Osteoblast (primary cell): ENCODE results near the gene ATP2B2. TPM values are rescaled to one million over a fixed set of nuclear protein-coding genes. Genes with fewer than 3 reads are reported as not detected.

Source experiments
- DNase-seq: peaks from one replicate; pipeline ENCODE4 v3.0.0; 2011; ENCODE audit warnings: low spot score, mixed read lengths; ENCODE audit not compliant: insufficient read length; ENCODE audit errors: missing footprints
- H2AFZ ChIP-seq: 2 replicates; pipeline ENCODE4 v1.6.0; 2011; ENCODE audit warnings: mild to moderate bottlenecking, low read length
- H3K27ac ChIP-seq: 2 replicates; pipeline ENCODE4 v1.5.1; 2011; ENCODE audit warnings: mild to moderate bottlenecking, low read depth, low read length, moderate library complexity
- H3K27me3 ChIP-seq: 2 replicates; pipeline ENCODE4 v1.6.0; 2012; ENCODE audit warnings: mild to moderate bottlenecking, control low read depth, inconsistent platforms, low read length, moderate library complexity; ENCODE audit not compliant: insufficient read depth
- H3K36me3 ChIP-seq: 2 replicates; pipeline ENCODE4 v1.5.1; 2011; ENCODE audit warnings: mild to moderate bottlenecking, low read length, control low read depth, moderate library complexity; ENCODE audit not compliant: insufficient read depth
- H3K4me1 ChIP-seq: 2 replicates; pipeline ENCODE4 v1.5.1; 2011; ENCODE audit warnings: mild to moderate bottlenecking, low read length, control low read depth, moderate library complexity; ENCODE audit not compliant: insufficient read depth
- H3K4me2 ChIP-seq: 2 replicates; pipeline ENCODE4 v1.6.0; 2011; ENCODE audit warnings: mild to moderate bottlenecking, low read length; ENCODE audit not compliant: insufficient read depth
- H3K4me3 ChIP-seq: fragments of 200-600 bp; sonication (generic); 3 replicates; pipeline ENCODE4 v1.5.1; 2012; ENCODE audit warnings: mild to moderate bottlenecking, low read length, inconsistent platforms; ENCODE audit not compliant: insufficient read depth
- H3K79me2 ChIP-seq: 2 replicates; pipeline ENCODE4 v1.6.0; 2012; ENCODE audit warnings: mild to moderate bottlenecking, low read length, control low read depth, inconsistent platforms; ENCODE audit not compliant: insufficient read depth
- H3K9me3 ChIP-seq: 2 replicates; pipeline ENCODE4 v1.5.1; 2011; ENCODE audit warnings: low read depth, low read length, control low read depth
- H4K20me1 ChIP-seq: 2 replicates; pipeline ENCODE4 v1.6.0; 2012; ENCODE audit warnings: mild to moderate bottlenecking, low read length, control low read depth; ENCODE audit not compliant: insufficient read depth
- total RNA-seq: library from RNA; depleted of rRNA; stranded (reverse); fragments of >200 nt; gene quantifications from 2 replicates; pipeline ENCODE4 v1.2.3, GENCODE V29; 2012
- TF ChIP-seq, protein P1 (sequence below): IDR thresholded peaks from 2 replicates; pipeline ENCODE4 v1.5.1; 2011; ENCODE audit warnings: mild to moderate bottlenecking, low read depth, low read length, moderate library complexity; ENCODE audit errors: extremely low read depth

Gene ATP2B2
- total RNA-seq, 1 donor: not detected

DNA sequence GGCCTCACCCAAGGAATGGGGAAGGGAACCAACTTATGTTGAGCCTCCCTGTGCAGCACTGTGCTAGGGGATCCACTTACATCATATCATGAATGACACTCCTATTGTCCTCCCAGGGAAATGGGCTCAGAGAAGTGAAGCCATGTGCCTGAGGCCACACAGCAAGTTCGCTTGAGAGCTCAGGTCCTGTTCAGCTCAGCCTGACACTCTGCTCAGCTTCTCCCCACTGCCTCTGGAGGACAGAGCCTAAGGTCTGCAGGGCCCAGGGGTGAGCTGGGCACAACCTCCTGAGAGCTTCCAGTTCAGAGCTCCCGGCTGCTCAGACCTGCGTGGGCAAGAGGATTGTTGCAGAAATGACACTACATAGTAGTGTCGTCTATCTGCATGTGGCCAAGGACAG is 108.5 kb downstream of the ATP2B2 start:
- H3K27ac ChIP-seq: no peak overlapping the region
- peak; percentile 77 for DNase-seq
- TF ChIP-seq, protein P1, sequence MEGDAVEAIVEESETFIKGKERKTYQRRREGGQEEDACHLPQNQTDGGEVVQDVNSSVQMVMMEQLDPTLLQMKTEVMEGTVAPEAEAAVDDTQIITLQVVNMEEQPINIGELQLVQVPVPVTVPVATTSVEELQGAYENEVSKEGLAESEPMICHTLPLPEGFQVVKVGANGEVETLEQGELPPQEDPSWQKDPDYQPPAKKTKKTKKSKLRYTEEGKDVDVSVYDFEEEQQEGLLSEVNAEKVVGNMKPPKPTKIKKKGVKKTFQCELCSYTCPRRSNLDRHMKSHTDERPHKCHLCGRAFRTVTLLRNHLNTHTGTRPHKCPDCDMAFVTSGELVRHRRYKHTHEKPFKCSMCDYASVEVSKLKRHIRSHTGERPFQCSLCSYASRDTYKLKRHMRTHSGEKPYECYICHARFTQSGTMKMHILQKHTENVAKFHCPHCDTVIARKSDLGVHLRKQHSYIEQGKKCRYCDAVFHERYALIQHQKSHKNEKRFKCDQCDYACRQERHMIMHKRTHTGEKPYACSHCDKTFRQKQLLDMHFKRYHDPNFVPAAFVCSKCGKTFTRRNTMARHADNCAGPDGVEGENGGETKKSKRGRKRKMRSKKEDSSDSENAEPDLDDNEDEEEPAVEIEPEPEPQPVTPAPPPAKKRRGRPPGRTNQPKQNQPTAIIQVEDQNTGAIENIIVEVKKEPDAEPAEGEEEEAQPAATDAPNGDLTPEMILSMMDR: no peak

GRCh38 chr3:10396083-10396482 is 109.3 kb downstream of the ATP2B2 start:
- Histone ChIP-seq H3K27me3 (peaks cover 7% of the 10 kb centered on the region), H4K20me1 (no peaks in the 10 kb centered on the region), H3K36me3 (no peaks in the 10 kb centered on the region), H3K9me3 (no peaks in the 10 kb centered on the region), H3K27ac (no peak overlapping the region), H3K4me2 (no peak overlapping the region), H2AFZ (no peak overlapping the region), H3K4me1 (no peaks in the 10 kb centered on the region), H3K4me3 (no peak overlapping the region), H3K79me2 (no peaks in the 10 kb centered on the region)
- DNase-seq: no peak
- TF ChIP-seq, protein P1: no peak

More for the DNA sequence above, 108.5 kb downstream of the ATP2B2 start:
- Histone ChIP-seq H4K20me1 (no peaks in the 10 kb centered on the region), H3K4me3 (no peak overlapping the region), H3K4me1 (no peaks in the 10 kb centered on the region), H3K4me2 (no peak overlapping the region), H3K79me2 (no peaks in the 10 kb centered on the region), H3K9me3 (no peaks in the 10 kb centered on the region), H2AFZ (no peak overlapping the region), H3K36me3 (no peaks in the 10 kb centered on the region), H3K27me3 (peaks cover 7% of the 10 kb centered on the region)

- TF ChIP-seq, protein P1: no peak
- H3K9me3 ChIP-seq: no peaks in the 10 kb centered on the region
- no peak overlapping the region for H3K27ac ChIP-seq
- no peaks in the 10 kb centered on the region for H3K36me3 ChIP-seq
- H3K27me3 ChIP-seq: peaks cover 7% of the 10 kb centered on the region
- no peak for DNase-seq
- H4K20me1 ChIP-seq: no peaks in the 10 kb centered on the region
- H3K79me2 ChIP-seq: no peaks in the 10 kb centered on the region
- H3K4me3 ChIP-seq: no peak overlapping the region
- no peak overlapping the region for H2AFZ ChIP-seq
- no peaks in the 10 kb centered on the region for H3K4me1 ChIP-seq
- no peak overlapping the region for H3K4me2 ChIP-seq
These were observed 109.7 kb downstream of the ATP2B2 start for GRCh38 chr3:10395671-10396070.

GRCh38 chr3:10395196-10395595 is 110.2 kb downstream of the ATP2B2 start:
- no peak for DNase-seq
- Histone ChIP-seq H3K27ac (no peak overlapping the region), H3K27me3 (peaks cover 7% of the 10 kb centered on the region), H3K36me3 (no peaks in the 10 kb centered on the region), H4K20me1 (no peaks in the 10 kb centered on the region), H3K4me3 (no peak overlapping the region), H3K4me1 (no peaks in the 10 kb centered on the region), H3K9me3 (no peaks in the 10 kb centered on the region), H2AFZ (no peak overlapping the region), H3K4me2 (no peak overlapping the region), H3K79me2 (no peaks in the 10 kb centered on the region)
- TF ChIP-seq, protein P1: no peak
